ENCODE results near the gene GNS. TPM values are rescaled to one million over a fixed set of nuclear protein-coding genes. Genes with fewer than 3 reads are reported as not detected.
A peak's percentile ranks its signal among the peaks of the same experiment; 100 is the strongest.
"Not testable (repeated sequence)": the region's sequence is repeated elsewhere in the genome, so short reads cannot be mapped to it uniquely, and the experiment has no call there.

GNS gene
- polyA plus RNA-seq, 12 donors = 59.4 to 219 (median 74.6) TPM

GRCh38 chr12:64706306-64706705, 52.9 kb downstream of the GNS start:
- DNase-seq = no peak

GRCh38 chr12:64701283-64701682, 57.9 kb downstream of the GNS start:
- DNase-seq = no peak

GRCh38 chr12:64700532-64700931, 58.7 kb downstream of the GNS start:
- no peak for DNase-seq

GRCh38 chr12:64699504-64700115, 59.6 kb downstream of the GNS start:
- no peak for DNase-seq

- no peak for DNase-seq
Measured at GRCh38 chr12:64696080-64696741, 63.0 kb downstream of the GNS start.

- DNase-seq = no peak
Measured at GRCh38 chr12:64695550-64695949, 63.7 kb downstream of the GNS start.

GRCh38 chr12:64694130-64695040, 64.8 kb downstream of the GNS start:
- no peak for DNase-seq

GRCh38 chr12:64691795-64692583, 67.2 kb downstream of the GNS start:
- DNase-seq = no peak

GRCh38 chr12:64691227-64691794, 67.9 kb downstream of the GNS start:
- DNase-seq = no peak

- not testable (repeated sequence) for DNase-seq
Measured at GRCh38 chr12:64690236-64690635, 69.0 kb downstream of the GNS start.

- DNase-seq = no peak
Measured at GRCh38 chr12:64688715-64689114, 70.5 kb downstream of the GNS start.

- peak; percentile 43 for DNase-seq
Measured at GRCh38 chr12:64688219-64688618, 71.0 kb downstream of the GNS start.

GRCh38 chr12:64687816-64688215, 71.4 kb downstream of the GNS start:
- no peak for DNase-seq

- DNase-seq = no peak
Measured at GRCh38 chr12:64685605-64686004, 73.6 kb downstream of the GNS start.

- DNase-seq = no peak
Measured at GRCh38 chr12:64685050-64685449, 74.2 kb downstream of the GNS start.

- no peak for DNase-seq
Measured at GRCh38 chr12:64683816-64684543, 75.2 kb downstream of the GNS start.

- DNase-seq = no peak
Measured at GRCh38 chr12:64682572-64683277, 76.5 kb downstream of the GNS start.

GRCh38 chr12:64681200-64682052, 77.8 kb downstream of the GNS start:
- no peak for DNase-seq

GRCh38 chr12:64680235-64680634, 79.0 kb downstream of the GNS start:
- DNase-seq = no peak
